ENCODE measurements around the gene CRTAC1.

CRTAC1 gene

DNA sequence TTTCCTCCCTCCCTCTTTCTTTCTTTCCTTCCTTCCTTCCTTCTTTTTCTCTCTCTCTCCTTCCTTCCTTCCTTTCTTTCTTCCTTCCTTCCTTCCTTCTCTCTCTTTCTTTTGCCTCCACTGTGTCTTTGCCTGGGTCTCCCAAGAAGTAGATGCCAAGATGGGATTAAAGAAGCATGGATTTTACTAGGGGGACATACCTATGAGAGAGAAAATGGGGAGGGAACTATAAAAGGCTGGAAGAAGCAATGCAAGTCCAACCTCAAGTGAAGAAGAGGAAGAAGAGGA is 33.3 kb upstream of the CRTAC1 start:
- Histone ChIP-seq H3K9me3 (no peaks in the 10 kb centered on the region), H3K4me1 (no peaks in the 10 kb centered on the region), H3K36me3 (no peaks in the 10 kb centered on the region), H3K27me3 (no peaks in the 10 kb centered on the region; the same call in 1 of the 2 replicates), H3K4me3 (ENCODE audit: low read depth, low read length) (no peak overlapping the region)
- TF ChIP-seq, protein P1, sequence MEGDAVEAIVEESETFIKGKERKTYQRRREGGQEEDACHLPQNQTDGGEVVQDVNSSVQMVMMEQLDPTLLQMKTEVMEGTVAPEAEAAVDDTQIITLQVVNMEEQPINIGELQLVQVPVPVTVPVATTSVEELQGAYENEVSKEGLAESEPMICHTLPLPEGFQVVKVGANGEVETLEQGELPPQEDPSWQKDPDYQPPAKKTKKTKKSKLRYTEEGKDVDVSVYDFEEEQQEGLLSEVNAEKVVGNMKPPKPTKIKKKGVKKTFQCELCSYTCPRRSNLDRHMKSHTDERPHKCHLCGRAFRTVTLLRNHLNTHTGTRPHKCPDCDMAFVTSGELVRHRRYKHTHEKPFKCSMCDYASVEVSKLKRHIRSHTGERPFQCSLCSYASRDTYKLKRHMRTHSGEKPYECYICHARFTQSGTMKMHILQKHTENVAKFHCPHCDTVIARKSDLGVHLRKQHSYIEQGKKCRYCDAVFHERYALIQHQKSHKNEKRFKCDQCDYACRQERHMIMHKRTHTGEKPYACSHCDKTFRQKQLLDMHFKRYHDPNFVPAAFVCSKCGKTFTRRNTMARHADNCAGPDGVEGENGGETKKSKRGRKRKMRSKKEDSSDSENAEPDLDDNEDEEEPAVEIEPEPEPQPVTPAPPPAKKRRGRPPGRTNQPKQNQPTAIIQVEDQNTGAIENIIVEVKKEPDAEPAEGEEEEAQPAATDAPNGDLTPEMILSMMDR (IDR thresholded peaks at IDR 0.05; ENCODE audit: low read depth, low read length), result no peak
- no peak for DNase-seq

DNA sequence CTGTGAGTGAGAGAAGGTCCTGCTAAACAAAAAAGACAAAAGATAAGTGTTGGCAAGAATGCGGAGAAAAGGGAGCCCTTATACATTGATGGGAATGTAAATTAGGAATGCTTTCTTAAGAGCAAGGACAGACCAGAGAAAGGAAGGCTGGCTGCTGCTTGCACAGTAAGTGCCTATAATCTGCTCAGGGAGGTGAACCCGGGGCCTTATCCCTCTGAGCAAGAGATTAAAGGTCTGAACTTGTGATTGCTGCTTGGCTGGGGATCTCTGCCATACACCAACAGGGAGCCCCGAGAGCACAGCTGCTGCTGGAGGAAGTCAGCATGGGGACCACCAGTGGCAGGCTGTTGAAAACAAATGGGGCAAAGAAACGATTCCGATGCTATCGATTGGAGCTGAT is 32.0 kb upstream of the CRTAC1 start:
- Histone ChIP-seq H3K4me1 (no peaks in the 10 kb centered on the region), H3K4me3 (ENCODE audit: low read depth, low read length) (no peak overlapping the region), H3K9me3 (no peaks in the 10 kb centered on the region), H3K36me3 (no peaks in the 10 kb centered on the region), H3K27me3 (no peaks in the 10 kb centered on the region; the same call in 1 of the 2 replicates)
- TF ChIP-seq, protein P1 (IDR thresholded peaks at IDR 0.05; ENCODE audit: low read depth, low read length), result no peak
- DNase-seq, result no peak

DNA sequence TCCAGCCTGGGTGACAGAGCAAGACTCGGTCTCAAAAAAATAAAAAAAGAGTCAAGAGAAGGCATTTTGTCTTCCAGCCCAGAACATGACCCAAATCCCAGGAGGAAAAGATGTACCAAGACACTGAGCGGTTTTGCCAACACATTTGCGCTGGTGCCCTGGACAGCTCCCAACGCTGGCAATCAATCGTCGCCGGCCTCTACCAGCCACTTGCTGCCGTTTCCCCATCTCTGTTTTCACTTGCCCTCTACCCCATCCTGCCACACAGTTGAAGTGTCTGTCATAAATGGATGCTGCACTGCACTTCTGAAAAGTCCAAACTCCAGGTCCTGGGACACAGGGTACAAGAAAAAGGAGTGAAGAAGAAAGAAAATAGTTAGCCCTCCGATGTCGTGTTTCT is 29.7 kb upstream of the CRTAC1 start:
- Histone ChIP-seq H3K4me1 (no peaks in the 10 kb centered on the region), H3K9me3 (no peaks in the 10 kb centered on the region), H3K36me3 (no peaks in the 10 kb centered on the region), H3K4me3 (ENCODE audit: low read depth, low read length) (no peak overlapping the region), H3K27me3 (no peaks in the 10 kb centered on the region; the same call in 1 of the 2 replicates)
- DNase-seq, result no peak
- TF ChIP-seq, protein P1 (IDR thresholded peaks at IDR 0.05; ENCODE audit: low read depth, low read length), result no peak

DNA sequence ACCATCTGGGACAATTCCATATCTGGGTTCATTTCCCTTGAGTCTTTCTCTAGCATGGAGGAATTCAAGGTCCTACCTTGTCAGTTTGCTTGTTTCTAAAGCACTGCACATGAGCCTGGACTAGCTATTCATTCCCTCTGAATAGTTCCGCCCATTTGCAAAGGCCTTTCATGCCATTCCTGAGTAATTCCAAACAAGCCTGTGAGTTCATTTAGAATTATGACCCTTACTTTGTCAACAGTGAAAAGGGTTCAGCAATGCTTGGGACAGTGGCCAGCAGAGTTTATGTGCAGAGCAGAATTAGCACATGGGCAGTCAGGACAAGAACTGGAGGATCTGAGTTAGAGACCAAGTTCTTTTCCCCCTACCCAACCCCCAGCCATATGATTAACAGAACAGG is 27.9 kb upstream of the CRTAC1 start:
- H3K9me3 ChIP-seq, result no peaks in the 10 kb centered on the region
- H3K4me1 ChIP-seq, result no peaks in the 10 kb centered on the region
- H3K36me3 ChIP-seq, result no peaks in the 10 kb centered on the region
- peaks cover 2% of the 10 kb centered on the region; the same call in 1 of the 2 replicates for H3K27me3 ChIP-seq
- DNase-seq, result no peak
- TF ChIP-seq, protein P1 (IDR thresholded peaks at IDR 0.05; ENCODE audit: low read depth, low read length), result no peak
- no peak overlapping the region for H3K4me3 ChIP-seq (ENCODE audit: low read depth, low read length)

DNA sequence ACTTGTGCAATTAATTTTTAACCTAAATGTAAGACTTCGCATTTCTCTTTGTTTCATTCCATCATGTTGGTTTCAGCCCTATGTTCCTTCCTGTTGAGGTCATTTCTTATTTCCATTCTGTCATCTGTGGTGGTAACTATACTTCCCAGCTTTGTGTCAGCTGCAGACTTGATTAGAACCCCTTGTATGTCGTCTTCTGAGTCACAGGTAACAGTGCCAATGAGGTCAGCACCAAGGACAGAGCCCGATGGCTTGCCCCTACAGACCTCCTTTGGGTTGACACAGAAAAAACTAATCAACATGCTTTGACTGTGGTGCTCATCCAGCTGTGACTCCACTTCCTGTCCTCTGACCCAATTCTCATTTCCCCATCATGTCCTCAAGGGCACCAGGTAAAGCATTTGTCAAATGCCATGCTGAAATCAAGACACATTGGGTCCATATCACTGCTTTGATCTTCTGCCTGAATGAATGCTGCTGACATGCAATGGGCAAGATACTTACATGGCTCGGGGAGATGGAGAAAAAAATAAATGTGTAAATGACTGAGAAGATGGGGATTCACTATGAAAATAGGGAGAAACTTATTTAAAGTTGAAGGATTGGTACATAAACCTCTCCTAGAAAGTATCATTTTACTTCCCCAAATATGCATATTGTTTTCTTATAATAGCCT is 25.6 kb upstream of the CRTAC1 start:
- H3K4me1 ChIP-seq, result no peaks in the 10 kb centered on the region
- peaks cover 3% of the 10 kb centered on the region; the same call in 1 of the 2 replicates for H3K27me3 ChIP-seq
- TF ChIP-seq, protein P1 (IDR thresholded peaks at IDR 0.05; ENCODE audit: low read depth, low read length), result no peak
- H3K9me3 ChIP-seq, result no peaks in the 10 kb centered on the region
- H3K4me3 ChIP-seq (ENCODE audit: low read depth, low read length), result no peak overlapping the region
- no peaks in the 10 kb centered on the region for H3K36me3 ChIP-seq
- no peak for DNase-seq

DNA sequence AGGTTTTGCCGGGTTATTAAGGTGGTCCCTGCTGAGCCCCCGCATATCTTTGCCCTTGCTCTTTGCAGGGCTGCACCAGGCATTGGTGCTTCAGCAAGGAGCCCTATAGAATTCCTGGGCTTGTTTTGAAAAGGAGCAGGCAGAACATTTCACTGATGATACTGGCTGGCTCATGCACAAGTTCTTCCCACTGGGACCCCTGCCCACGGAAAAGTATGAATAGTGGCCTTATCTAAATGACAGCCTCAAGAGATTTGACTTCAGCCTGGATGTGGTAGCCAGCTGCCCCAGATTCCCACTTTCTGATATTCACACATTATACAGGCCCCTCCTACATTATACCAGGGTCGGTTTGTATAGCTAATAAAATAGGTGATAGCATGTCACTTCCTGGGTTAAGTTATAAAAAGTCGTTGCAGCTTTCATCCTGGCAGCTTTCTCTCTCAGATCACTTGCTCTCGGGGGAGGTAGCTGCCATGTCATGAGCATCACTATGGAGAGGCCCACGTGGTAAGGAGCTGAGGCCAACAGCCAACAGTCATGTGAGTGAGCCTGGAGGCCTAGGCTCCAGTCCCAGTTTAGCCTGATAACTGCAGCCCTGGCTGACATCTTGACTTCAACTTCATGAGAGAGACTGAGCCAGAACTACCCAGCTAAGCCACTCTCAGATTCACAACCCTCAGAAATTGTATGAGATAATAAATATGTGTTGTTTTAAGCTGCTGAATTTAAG is 16.8 kb upstream of the CRTAC1 start:
- no peaks in the 10 kb centered on the region for H3K9me3 ChIP-seq
- TF ChIP-seq, protein P1 (IDR thresholded peaks at IDR 0.05; ENCODE audit: low read depth, low read length), result no peak
- peaks cover 5% of the 10 kb centered on the region for H3K4me1 ChIP-seq
- H3K36me3 ChIP-seq, result no peaks in the 10 kb centered on the region
- H3K4me3 ChIP-seq (ENCODE audit: low read depth, low read length), result no peak overlapping the region
- peak; percentile 31 for DNase-seq
- no peaks in the 10 kb centered on the region for H3K27me3 ChIP-seq

Measured in BE2C (cell line).